ENCODE measurements around the gene MAML3. TPM values are rescaled to one million over a fixed set of nuclear protein-coding genes. Genes with fewer than 3 reads are reported as not detected.

Gene MAML3
- total RNA-seq, 4 donors from 2014 or later = 16.1 to 40.0 (median 18.1) TPM

GRCh38 chr4:139943277-139943676 is 210.7 kb downstream of the MAML3 start:
- Histone ChIP-seq H3K4me1 (peaks cover 0 to 5% (median 3%) of the 10 kb centered on the region in 4 donors), H3K4me3 (no peak overlapping the region), H3K27me3 (no peaks in the 10 kb centered on the region), H3K9me3 (no peaks in the 10 kb centered on the region), H3K27ac (no peak overlapping the region), H3K36me3 (no peaks in the 10 kb centered on the region)
- no peak for DNase-seq
- WGBS, 2 donors (ENCODE audit: low coverage in 1 of 2) = 40 to 76% methylated on average over 2 of the region's 2 CpGs
- no peak for TF ChIP-seq POLR2AphosphoS5 (IDR thresholded peaks at IDR 0.05)
- in situ Hi-C loops (cut with MboI; ENCODE audit: low pct_ligation_motif_present in 1 of 4, low pct_unique_long_range_greater_than_20kb in 1 of 4, low sequenced_read_pairs in 3 of 4) = no loop called here
- intact Hi-C loops (cut with DNase I; ENCODE audit: low total_unique reads) = no loop called here

GRCh38 chr4:139942241-139942640 is 211.7 kb downstream of the MAML3 start:
- Histone ChIP-seq H3K36me3 (no peaks in the 10 kb centered on the region), H3K27me3 (no peaks in the 10 kb centered on the region), H3K9me3 (no peaks in the 10 kb centered on the region), H3K27ac (no peak overlapping the region), H3K4me1 (peaks cover 0 to 3% (median under 1%) of the 10 kb centered on the region in 4 donors), H3K4me3 (no peak overlapping the region)
- WGBS, 2 donors (ENCODE audit: low coverage in 1 of 2) = 86 to 100% methylated on average over 1 to 3 of the region's 3 CpGs
- in situ Hi-C loops (cut with MboI; ENCODE audit: low pct_ligation_motif_present in 1 of 4, low pct_unique_long_range_greater_than_20kb in 1 of 4, low sequenced_read_pairs in 3 of 4) (no loop called here), intact Hi-C loops (cut with DNase I; ENCODE audit: low total_unique reads) (no loop called here)
- DNase-seq = no peak
- no peak for TF ChIP-seq EP300 (IDR thresholded peaks at IDR 0.05; ENCODE audit: low read depth)
- TF ChIP-seq POLR2AphosphoS5 (IDR thresholded peaks at IDR 0.05) = no peak
- TF ChIP-seq CTCF (IDR thresholded peaks at IDR 0.05) = no peak
- TF ChIP-seq POLR2A (IDR thresholded peaks at IDR 0.05) = no peak

- Histone ChIP-seq H3K4me3 (no peak overlapping the region), H3K9me3 (no peaks in the 10 kb centered on the region), H3K4me1 (no peaks in the 10 kb centered on the region), H3K27ac (no peak overlapping the region), H3K27me3 (no peaks in the 10 kb centered on the region), H3K36me3 (no peaks in the 10 kb centered on the region)
- no peak for DNase-seq
- WGBS, 2 donors (ENCODE audit: low coverage in 1 of 2) = 83 to 97% methylated on average over 2 of the region's 2 CpGs
- in situ Hi-C loops (cut with MboI; ENCODE audit: low pct_ligation_motif_present in 1 of 4, low pct_unique_long_range_greater_than_20kb in 1 of 4, low sequenced_read_pairs in 3 of 4) (no loop called here), intact Hi-C loops (cut with DNase I; ENCODE audit: low total_unique reads) (no loop called here)
- TF ChIP-seq POLR2A (IDR thresholded peaks at IDR 0.05) (no peak), POLR2AphosphoS5 (IDR thresholded peaks at IDR 0.05) (no peak), CTCF (IDR thresholded peaks at IDR 0.05) (no peak), EP300 (IDR thresholded peaks at IDR 0.05; ENCODE audit: low read depth) (no peak)
These were observed 213.4 kb downstream of the MAML3 start for GRCh38 chr4:139940600-139940999.

- no peaks in the 10 kb centered on the region for H3K9me3 ChIP-seq
- H3K4me3 ChIP-seq = no peak overlapping the region
- no peaks in the 10 kb centered on the region for H3K36me3 ChIP-seq
- in situ Hi-C loops (cut with MboI; ENCODE audit: low pct_ligation_motif_present in 1 of 4, low pct_unique_long_range_greater_than_20kb in 1 of 4, low sequenced_read_pairs in 3 of 4) (no loop called here), intact Hi-C loops (cut with DNase I; ENCODE audit: low total_unique reads) (no loop called here)
- H3K27me3 ChIP-seq = no peaks in the 10 kb centered on the region
- 93 to 95% methylated on average over 2 of the region's 2 CpGs for WGBS, 2 donors (ENCODE audit: low coverage in 1 of 2)
- TF ChIP-seq EP300 (IDR thresholded peaks at IDR 0.05; ENCODE audit: low read depth) (no peak), POLR2A (IDR thresholded peaks at IDR 0.05) (no peak), CTCF (IDR thresholded peaks at IDR 0.05) (no peak), POLR2AphosphoS5 (IDR thresholded peaks at IDR 0.05) (no peak)
- H3K27ac ChIP-seq = no peak overlapping the region
- DNase-seq = no peak
- H3K4me1 ChIP-seq = peaks cover 0 to 3% (median 0%) of the 10 kb centered on the region in 4 donors
These were observed 215.6 kb downstream of the MAML3 start for GRCh38 chr4:139938414-139938813.

GRCh38 chr4:139935911-139936310 is 218.1 kb downstream of the MAML3 start:
- H3K36me3 ChIP-seq = no peaks in the 10 kb centered on the region
- no peak overlapping the region for H3K4me3 ChIP-seq
- WGBS, 2 donors (ENCODE audit: low coverage in 1 of 2) = 77 to 83% methylated on average over 4 of the region's 4 CpGs
- in situ Hi-C loops (cut with MboI; ENCODE audit: low pct_ligation_motif_present in 1 of 4, low pct_unique_long_range_greater_than_20kb in 1 of 4, low sequenced_read_pairs in 3 of 4) (no loop called here), intact Hi-C loops (cut with DNase I; ENCODE audit: low total_unique reads) (no loop called here)
- no peak overlapping the region for H3K27ac ChIP-seq
- H3K4me1 ChIP-seq = peaks cover 0 to 4% (median 0%) of the 10 kb centered on the region in 4 donors
- no peaks in the 10 kb centered on the region for H3K9me3 ChIP-seq
- TF ChIP-seq POLR2AphosphoS5 (IDR thresholded peaks at IDR 0.05) (no peak), CTCF (IDR thresholded peaks at IDR 0.05) (no peak), POLR2A (IDR thresholded peaks at IDR 0.05) (no peak), EP300 (IDR thresholded peaks at IDR 0.05; ENCODE audit: low read depth) (no peak)
- H3K27me3 ChIP-seq = no peaks in the 10 kb centered on the region
- DNase-seq = no peak

Data from transverse colon (tissue), 4 donors.